ENCODE data around the gene SSBP4.

DNA sequence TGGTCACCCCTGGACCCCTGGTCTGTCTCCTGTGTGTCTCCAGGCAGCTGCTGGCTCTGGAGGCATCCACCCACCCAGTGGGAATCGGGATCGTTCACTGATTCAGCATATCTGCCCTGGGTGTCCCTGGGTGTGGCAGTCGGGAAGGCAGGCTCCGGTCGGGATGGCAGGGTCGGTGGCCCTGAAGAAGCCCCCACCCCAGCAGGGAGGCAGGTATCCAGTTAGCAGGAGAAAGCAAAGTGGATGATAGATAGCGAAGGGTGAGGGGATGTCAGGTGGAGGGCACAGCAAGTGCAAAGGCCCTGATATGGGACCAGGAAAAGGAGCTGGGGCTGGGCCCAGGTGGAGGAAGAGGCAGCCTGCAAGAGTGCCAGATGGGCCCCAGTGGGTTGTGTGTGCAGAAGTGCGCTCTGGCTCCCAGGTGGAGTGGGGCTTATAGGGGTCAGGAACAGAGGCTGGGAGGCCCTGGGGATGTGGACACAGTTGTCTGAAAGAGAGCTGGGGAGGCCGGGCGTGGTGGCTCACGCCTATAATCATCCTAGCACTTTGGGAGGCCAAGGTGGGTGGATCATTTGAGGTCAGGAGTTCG is 2.3 kb downstream of the SSBP4 start:
- TF ChIP-seq POLR2A (IDR thresholded peaks at IDR 0.05) = no peak
- TF ChIP-seq, protein P1, sequence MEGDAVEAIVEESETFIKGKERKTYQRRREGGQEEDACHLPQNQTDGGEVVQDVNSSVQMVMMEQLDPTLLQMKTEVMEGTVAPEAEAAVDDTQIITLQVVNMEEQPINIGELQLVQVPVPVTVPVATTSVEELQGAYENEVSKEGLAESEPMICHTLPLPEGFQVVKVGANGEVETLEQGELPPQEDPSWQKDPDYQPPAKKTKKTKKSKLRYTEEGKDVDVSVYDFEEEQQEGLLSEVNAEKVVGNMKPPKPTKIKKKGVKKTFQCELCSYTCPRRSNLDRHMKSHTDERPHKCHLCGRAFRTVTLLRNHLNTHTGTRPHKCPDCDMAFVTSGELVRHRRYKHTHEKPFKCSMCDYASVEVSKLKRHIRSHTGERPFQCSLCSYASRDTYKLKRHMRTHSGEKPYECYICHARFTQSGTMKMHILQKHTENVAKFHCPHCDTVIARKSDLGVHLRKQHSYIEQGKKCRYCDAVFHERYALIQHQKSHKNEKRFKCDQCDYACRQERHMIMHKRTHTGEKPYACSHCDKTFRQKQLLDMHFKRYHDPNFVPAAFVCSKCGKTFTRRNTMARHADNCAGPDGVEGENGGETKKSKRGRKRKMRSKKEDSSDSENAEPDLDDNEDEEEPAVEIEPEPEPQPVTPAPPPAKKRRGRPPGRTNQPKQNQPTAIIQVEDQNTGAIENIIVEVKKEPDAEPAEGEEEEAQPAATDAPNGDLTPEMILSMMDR (IDR thresholded peaks at IDR 0.05) = no peak

All from testis (tissue), 2 donors.